ENCODE data around the gene R3HDM4.

The R3HDM4 gene

GRCh38 chr19:929891-930258 is 16.9 kb upstream of the R3HDM4 start:
- no peak for DNase-seq

- no peak for DNase-seq
Measured at GRCh38 chr19:929203-929890, 16.3 kb upstream of the R3HDM4 start.

GRCh38 chr19:928471-929202 is 15.6 kb upstream of the R3HDM4 start:
- DNase-seq: no peak

- no peak for DNase-seq
Measured at GRCh38 chr19:927780-928401, 14.9 kb upstream of the R3HDM4 start.

- no peak for DNase-seq
Measured at GRCh38 chr19:927351-927779, 14.3 kb upstream of the R3HDM4 start.

GRCh38 chr19:926589-927350 is 13.8 kb upstream of the R3HDM4 start:
- no peak for DNase-seq

- DNase-seq: no peak
Measured at GRCh38 chr19:926323-926588, 13.2 kb upstream of the R3HDM4 start.

GRCh38 chr19:925526-926322 is 12.7 kb upstream of the R3HDM4 start, which contains the start of gene ARID3A:
ARID3A (plus strand) TSS chr19:926035; CDS start chr19:929529, 3,494 bp downstream.
- peak; percentile 81 for DNase-seq

GRCh38 chr19:925087-925525 is 12.1 kb upstream of the R3HDM4 start:
- DNase-seq: no peak

GRCh38 chr19:924553-925086 is 11.6 kb upstream of the R3HDM4 start:
- DNase-seq: no peak

GRCh38 chr19:920051-920864 is 7.2 kb upstream of the R3HDM4 start:
- peak; percentile 77 for DNase-seq

GRCh38 chr19:919199-920050 is 6.4 kb upstream of the R3HDM4 start:
- DNase-seq: peak; percentile 47

- no peak for DNase-seq
Measured at GRCh38 chr19:918481-919198, 5.6 kb upstream of the R3HDM4 start.

GRCh38 chr19:918152-918437 is 5.1 kb upstream of the R3HDM4 start:
- no peak for DNase-seq

- peak; percentile 60 for DNase-seq
Measured at GRCh38 chr19:917323-918151, 4.5 kb upstream of the R3HDM4 start, which contains the start of gene KISS1R. KISS1R (plus strand) TSS chr19:917333; CDS start chr19:917503, 170 bp downstream.

GRCh38 chr19:916645-917322 is 3.8 kb upstream of the R3HDM4 start:
- DNase-seq: no peak

- DNase-seq: peak; percentile 61
Measured at GRCh38 chr19:912181-913079, 589 bp downstream of the R3HDM4 start.

All from CD4-positive, alpha-beta T cell treated with Interleukin-10 for 1 hour (primary cell).